H1 (cell line): ENCODE results near the gene MAP3K3. TPM values are rescaled to one million over a fixed set of nuclear protein-coding genes. Genes with fewer than 3 reads are reported as not detected.

ENCODE experiments used
- CTCF ChIA-PET: fragments of 300-600 bp; sonication (Branson Sonifier 250); formaldehyde crosslinking; loops from one replicate; lab custom pipeline; 2021; ENCODE audit not compliant: partially characterized antibody; lab: Charles Lee
- POLR2A ChIA-PET: fragments of 300-600 bp; sonication (Branson Sonifier 250); formaldehyde crosslinking; loops from one replicate; lab custom pipeline; 2021; ENCODE audit warnings: inconsistent platforms; ENCODE audit not compliant: partially characterized antibody; lab: Charles Lee
- DNase-seq, 2 experiments: peaks; one replicate each; pipeline versions ENCODE4 v3.0.0 to v3.0.0-alpha.2; 2010 to 2022; ENCODE audit warnings: low spot score in 2 of 2, low read depth in 1 of 2, mixed read lengths in 1 of 2
- FAIRE-seq: peaks from 2 replicates; lab custom pipeline; 2011; peaks lifted over from hg19 to GRCh38; lab: Jason Lieb, UNC
- H2AFZ ChIP-seq: 2 replicates; pipeline ENCODE4 v1.8.1; 2012; ENCODE audit warnings: low read length, inconsistent platforms
- H2AK5ac ChIP-seq: 2 replicates; pipeline ENCODE4 v1.6.1; 2013; ENCODE audit warnings: low read depth, low read length
- H2BK120ac ChIP-seq: replicated peaks from 2 replicates; pipeline ENCODE3; 2013; ENCODE audit warnings: low read depth, low read length, inconsistent platforms
- H2BK12ac ChIP-seq: 2 replicates; pipeline ENCODE4 v1.6.1; 2013; ENCODE audit warnings: low read depth, low read length
- H2BK15ac ChIP-seq: 2 replicates; pipeline ENCODE4 v1.6.1; 2013; ENCODE audit warnings: low read length
- H2BK20ac ChIP-seq: 2 replicates; pipeline ENCODE4 v1.6.1; 2013; ENCODE audit warnings: low read length
- H2BK5ac ChIP-seq: 2 replicates; pipeline ENCODE4 v1.6.1; 2013; ENCODE audit warnings: low read depth, low read length
- H3K14ac ChIP-seq: 2 replicates; pipeline ENCODE4 v1.6.1; 2013; ENCODE audit warnings: inconsistent platforms; ENCODE audit not compliant: insufficient read length
- H3K18ac ChIP-seq: 2 replicates; pipeline ENCODE4 v1.6.1; 2013; ENCODE audit warnings: low read length; ENCODE audit errors: extremely low read depth
- H3K23ac ChIP-seq: 2 replicates; pipeline ENCODE4 v1.6.1; 2013; ENCODE audit warnings: inconsistent platforms; ENCODE audit not compliant: insufficient read length
- H3K23me2 ChIP-seq: 2 replicates; pipeline ENCODE4 v1.6.1; 2013; ENCODE audit warnings: low read depth, low read length
- H3K27ac ChIP-seq: 2 replicates; pipeline ENCODE4 v1.6.1; 2011; ENCODE audit warnings: low read depth, low read length, inconsistent platforms
- H3K27me3 ChIP-seq, 4 experiments: replicated peaks in 1 of 4; 1 replicate in 1 of 4; 2 replicates in 3 of 4; pipeline versions ENCODE4 v1.6.1 to v1.8.1; 2011 to 2013; ENCODE audit warnings: low read length in 3 of 4, mild to moderate bottlenecking in 3 of 4, inconsistent platforms in 2 of 4, mixed read lengths in 2 of 4, moderate library complexity in 1 of 4; ENCODE audit not compliant: control insufficient read depth in 3 of 4, insufficient read depth in 3 of 4; ENCODE audit errors: extremely low read depth in 1 of 4
- H3K36me3 ChIP-seq, 4 experiments: 2 replicates each; pipeline versions ENCODE4 v1.6.1 to v1.8.1; 2011 to 2013; ENCODE audit warnings: mild to moderate bottlenecking in 4 of 4, low read length in 3 of 4, moderate library complexity in 2 of 4, control low read depth in 1 of 4, inconsistent platforms in 1 of 4; ENCODE audit not compliant: insufficient read depth in 4 of 4, control insufficient read depth in 2 of 4
- H3K4ac ChIP-seq: replicated peaks from 2 replicates; pipeline ENCODE3; 2013; ENCODE audit warnings: low read length, low read depth, mixed read lengths, inconsistent platforms; ENCODE audit not compliant: insufficient read length
- H3K4me1 ChIP-seq, 4 experiments: replicated peaks in 1 of 4; 1 replicate in 1 of 4; 2 replicates in 3 of 4; pipeline versions ENCODE4 v1.6.1 to v1.8.1; 2011 to 2013; ENCODE audit warnings: low read length in 3 of 4, inconsistent platforms in 2 of 4, mixed read lengths in 1 of 4; ENCODE audit not compliant: insufficient read depth in 4 of 4, control insufficient read depth in 3 of 4
- H3K4me2 ChIP-seq, 2 experiments: 2 replicates each; pipeline versions ENCODE4 v1.6.1 to v1.8.1; 2011 to 2013; ENCODE audit warnings: low read depth in 2 of 2, low read length in 2 of 2, control low read depth in 1 of 2, inconsistent platforms in 1 of 2, mild to moderate bottlenecking in 1 of 2; ENCODE audit not compliant: insufficient read depth in 1 of 2
- H3K4me3 ChIP-seq, 4 experiments: fragments of 200-600, 300-600 bp in 1 of 4; sonication (generic), shearing (Covaris generic), sonication (Bioruptor Twin) in 1 of 4; 2 replicates each; pipeline versions ENCODE4 v1.5.1 to v1.8.1; 2011 to 2016; ENCODE audit warnings: low read length in 4 of 4, low read depth in 3 of 4, control low read depth in 2 of 4, inconsistent platforms in 2 of 4, mild to moderate bottlenecking in 2 of 4, mixed read lengths in 1 of 4, moderate library complexity in 1 of 4; ENCODE audit not compliant: insufficient read depth in 2 of 4; ENCODE audit errors: extremely low read depth in 1 of 4
- H3K56ac ChIP-seq: replicated peaks from 2 replicates; pipeline ENCODE3; 2013; ENCODE audit warnings: low read depth, mild to moderate bottlenecking, mixed read lengths, low read length, inconsistent platforms; ENCODE audit not compliant: insufficient read length
- H3K79me1 ChIP-seq: 2 replicates; pipeline ENCODE4 v1.6.1; 2013; ENCODE audit warnings: low read depth, low read length, control low read depth
- H3K79me2 ChIP-seq, 2 experiments: 2 replicates each; pipeline versions ENCODE4 v1.6.1 to v1.8.1; 2012 to 2013; ENCODE audit warnings: low read length in 2 of 2, mild to moderate bottlenecking in 2 of 2, inconsistent platforms in 1 of 2; ENCODE audit not compliant: insufficient read depth in 2 of 2, control insufficient read depth in 1 of 2
- H3K9ac ChIP-seq, 4 experiments: replicated peaks in 1 of 4; 1 replicate in 1 of 4; 2 replicates in 3 of 4; pipeline versions ENCODE4 v1.6.1 to v1.8.1; 2011 to 2013; ENCODE audit warnings: low read depth in 3 of 4, low read length in 3 of 4, control low read depth in 2 of 4, mild to moderate bottlenecking in 2 of 4, moderate library complexity in 2 of 4, inconsistent platforms in 1 of 4; ENCODE audit errors: extremely low read depth in 1 of 4
- H3K9me3 ChIP-seq, 2 experiments: 2 replicates each; pipeline versions ENCODE4 v1.6.1 to v1.8.1; 2012 to 2013; ENCODE audit warnings: mild to moderate bottlenecking in 2 of 2, moderate library complexity in 2 of 2, control low read depth in 1 of 2, inconsistent platforms in 1 of 2, low read depth in 1 of 2, low read length in 1 of 2, mixed read lengths in 1 of 2; ENCODE audit not compliant: insufficient read depth in 2 of 2
- H4K20me1 ChIP-seq, 2 experiments: replicated peaks in 1 of 2; 2 replicates each; pipeline versions ENCODE3 to v1.8.1; 2011 to 2013; ENCODE audit warnings: inconsistent platforms in 2 of 2, low read length in 2 of 2, mild to moderate bottlenecking in 1 of 2; ENCODE audit not compliant: insufficient read depth in 2 of 2, control insufficient read depth in 1 of 2
- H4K5ac ChIP-seq: 2 replicates; pipeline ENCODE4 v1.6.1; 2013; ENCODE audit warnings: low read length, low read depth, mixed read lengths, inconsistent platforms; ENCODE audit not compliant: insufficient read length
- H4K8ac ChIP-seq: 2 replicates; pipeline ENCODE4 v1.8.0; 2013; ENCODE audit warnings: mild to moderate bottlenecking, moderate library complexity, low read length, inconsistent platforms; ENCODE audit not compliant: insufficient read depth; ENCODE audit errors: extremely low read depth
- H4K91ac ChIP-seq: replicated peaks from 2 replicates; pipeline ENCODE3; 2013; ENCODE audit warnings: low read length, mixed read lengths, inconsistent platforms; ENCODE audit not compliant: insufficient read length
- SP2 ChIP-seq: IDR thresholded peaks from 2 replicates; pipeline ENCODE4 v1.6.1; 2012; ENCODE audit warnings: mild to moderate bottlenecking, low read length, inconsistent platforms
- WGBS, 2 experiments: shearing (Covaris generic) in 1 of 2; methylation state at CpG; one replicate each; pipeline versions ENCODE4 v1.1.6 to v1.1.7; 2013 to 2015; ENCODE audit warnings: low lambda C conversion rate in 2 of 2, mixed read lengths in 2 of 2, inconsistent platforms in 1 of 2, low coverage in 1 of 2, missing lambda C conversion rate in 1 of 2; ENCODE audit not compliant: insufficient replicate concordance in 2 of 2, insufficient coverage in 1 of 2, insufficient read length in 1 of 2; ENCODE audit errors: extremely low coverage in 1 of 2, missing lambda C conversion rate in 1 of 2; 5-methylcytosine and 5-hydroxymethylcytosine counted together
- polyA plus RNA-seq, 7 experiments: library from polyadenylated mRNA; depleted of rRNA in 3 of 7; stranded (reverse) in 5 of 7; unstranded in 2 of 7; fragments of >200 nt in 5 of 7; fragments of 200-250 nt in 2 of 7; gene quantifications; 1 replicate in 5 of 7; 2 replicates in 1 of 7; 4 replicates in 1 of 7; pipeline versions ENCODE4 v1.2.1 to v1.2.3, GENCODE V29; 2011 to 2013; ENCODE audit warnings: missing spikeins in 2 of 7, mixed read lengths in 2 of 7
- total RNA-seq: library from RNA; stranded (reverse); fragmentation: NEBNext Ultra II Directional; extraction: Animal tissue kit (Norgen Biotek cat#: 25700); gene quantifications from 2 replicates; pipeline ENCODE4 v1.2.1, GENCODE V29; 2021
- TF ChIP-seq, protein P1 (sequence below): IDR thresholded peaks from 2 replicates; pipeline ENCODE4 v1.6.1; 2012; ENCODE audit warnings: inconsistent platforms

MAP3K3 gene
- total and polyA plus RNA-seq, 2 of the 8 experiments (the other 6 are each of a cell fraction or from before 2014, with no cell fraction given), result 10.3 to 21.0 TPM

DNA sequence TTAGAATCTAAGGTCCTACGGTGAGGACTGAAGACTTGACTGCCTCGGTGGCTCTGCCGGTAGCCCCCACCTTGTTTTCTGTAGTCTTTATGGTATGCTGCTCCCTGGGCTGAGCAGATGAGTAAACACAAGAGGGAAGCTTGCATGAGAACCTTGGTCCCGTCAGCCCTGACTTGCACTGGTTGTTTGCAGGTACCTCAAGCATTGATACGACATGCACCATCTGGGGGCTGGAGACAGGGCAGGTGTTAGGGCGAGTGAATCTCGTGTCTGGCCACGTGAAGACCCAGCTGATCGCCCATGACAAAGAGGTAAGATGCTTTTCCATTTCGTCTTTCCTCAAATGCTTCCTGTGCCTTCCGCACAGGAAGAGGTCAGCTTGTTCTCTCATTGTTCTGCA lies 42.6 kb upstream of the MAP3K3 start:
- Histone ChIP-seq H2BK15ac (no peak overlapping the region), H3K4me3 (no peak overlapping the region), H2BK5ac (no peak overlapping the region), H3K9me3 (no peaks in the 10 kb centered on the region), H4K8ac (no peak overlapping the region), H3K23me2 (no peaks in the 10 kb centered on the region), H3K9ac (no peak overlapping the region), H2BK120ac (no peak overlapping the region), H3K4ac (no peak overlapping the region), H3K79me2 (peaks cover 0 to 31% of the 10 kb centered on the region in 2 experiments; a peak in 1 of 4 replicates), H2AK5ac (no peak overlapping the region), H3K4me1 (peaks cover 0 to 6% (median 3%) of the 10 kb centered on the region in 4 experiments; a peak in 4 of 7 replicates), H3K27me3 (no peaks in the 10 kb centered on the region), H3K27ac (peak overlapping the region; percentile 6), H3K56ac (no peak overlapping the region), H2AFZ (no peak overlapping the region), H2BK12ac (no peak overlapping the region), H3K36me3 (peaks cover 4 to 22% (median 9%) of the 10 kb centered on the region in 4 experiments; a peak in 6 of 8 replicates), H3K14ac (no peak overlapping the region), H3K4me2 (no peak overlapping the region), H3K79me1 (no peaks in the 10 kb centered on the region; the same call in 1 of the 2 replicates), H2BK20ac (no peak overlapping the region), H4K5ac (no peak overlapping the region), H3K18ac (no peak overlapping the region), H4K91ac (no peak overlapping the region), H3K23ac (no peak overlapping the region), H4K20me1 (peaks cover 0 to 8% of the 10 kb centered on the region in 2 experiments)
- DNase-seq (no peak), FAIRE-seq (no peak)
- ChIA-PET CTCF (interaction anchor here (1.1 to 3.2 kb wide), 10 partner anchors 10 to 154 kb away, joined by 3 to 10 read pairs (median 4); no protein-coding TSS in a partner anchor), POLR2A (interaction anchor here (1.5 to 1.9 kb wide), 2 partner anchors 15 to 27 kb away, joined by 4 to 5 read pairs; no protein-coding TSS in a partner anchor)
- WGBS, 2 experiments, result 81% methylated on average over 11 of the region's 11 CpGs; no CpG with 5 or more reads in 1 of the 2 experiments
- TF ChIP-seq, protein P1, sequence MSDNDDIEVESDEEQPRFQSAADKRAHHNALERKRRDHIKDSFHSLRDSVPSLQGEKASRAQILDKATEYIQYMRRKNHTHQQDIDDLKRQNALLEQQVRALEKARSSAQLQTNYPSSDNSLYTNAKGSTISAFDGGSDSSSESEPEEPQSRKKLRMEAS, result peak; percentile 41; the same call in 1 of the 2 replicates
- no peak for TF ChIP-seq SP2
